Measurements from ENCODE around the gene LAT. TPM values are rescaled to one million over a fixed set of nuclear protein-coding genes. Genes with fewer than 3 reads are reported as not detected.

Gene LAT
- total RNA-seq, 1 experiment from 2014 or later: 4.3 TPM

- no peaks in the 10 kb centered on the region for H3K27me3 ChIP-seq (ENCODE audit: insufficient read depth, low read length)
- H2BK120ac ChIP-seq (ENCODE audit: low read depth, low read length, poor library complexity, severe bottlenecking): no peak overlapping the region
- DNase-seq: no peak
- no peaks in the 10 kb centered on the region for H4K20me1 ChIP-seq (ENCODE audit: control insufficient read depth, insufficient read depth, insufficient read length)
- no peak for TF ChIP-seq CTCF (conservative IDR thresholded peaks at IDR 0.05)
- no peaks in the 10 kb centered on the region for H3K23me2 ChIP-seq (ENCODE audit: insufficient read length, low read depth, low read length, poor library complexity, severe bottlenecking)
- H3K9me3 ChIP-seq (ENCODE audit: control insufficient read depth, low read depth, low read length): no peaks in the 10 kb centered on the region
- Mint-ChIP-seq H3K27me3 (ENCODE audit: low read depth) (peaks cover 3% of the 10 kb centered on the region), H3K4me3 (no peak overlapping the region), H3K36me3 (ENCODE audit: insufficient read depth in 1 of 3, low read depth in 3 of 3) (peaks cover 0 to 2% (median 0%) of the 10 kb centered on the region in 3 experiments; a peak in 3 of 7 replicates), H3K4me1 (no peaks in the 10 kb centered on the region), H3K9me3 (no peaks in the 10 kb centered on the region), H3K27ac (peak overlapping the region in 1 of 3 experiments; percentile 25; a peak in 1 of 7 replicates)
- H2BK15ac ChIP-seq (ENCODE audit: low read depth, low read length): no peak overlapping the region
- no peak overlapping the region for H3K9ac ChIP-seq (ENCODE audit: extremely low read depth, insufficient read length, low read length)
- H3K4ac ChIP-seq (ENCODE audit: low read depth, low read length): no peak overlapping the region
- H2AFZ ChIP-seq (ENCODE audit: low read length): no peak overlapping the region
- no peak overlapping the region for H2BK20ac ChIP-seq (ENCODE audit: low read depth, low read length, poor library complexity, severe bottlenecking)
- no peak overlapping the region for H2AK5ac ChIP-seq (ENCODE audit: insufficient read length, low read length)
- no peak overlapping the region for H3K18ac ChIP-seq (ENCODE audit: insufficient read length, low read depth, low read length)
- H3K4me2 ChIP-seq (ENCODE audit: insufficient read depth, insufficient read length, low read length): no peak overlapping the region
- H3K27ac ChIP-seq (ENCODE audit: insufficient read length, low read depth, low read length): no peak overlapping the region
- no peaks in the 10 kb centered on the region for H3K79me1 ChIP-seq (ENCODE audit: insufficient read depth, low read depth, low read length, poor library complexity, severe bottlenecking)
- no peak overlapping the region for H4K5ac ChIP-seq (ENCODE audit: insufficient read length, low read depth, low read length)
- H3K4me1 ChIP-seq (ENCODE audit: insufficient read depth, low read length): no peaks in the 10 kb centered on the region
- H3K56ac ChIP-seq (ENCODE audit: insufficient read length, low read depth, low read length): no peak overlapping the region
- H3K14ac ChIP-seq (ENCODE audit: insufficient read depth, low read length): no peak overlapping the region
- no peak overlapping the region for H3K23ac ChIP-seq (ENCODE audit: insufficient read length, low read depth, low read length)
- WGBS (ENCODE audit: extremely low coverage, insufficient read length, low lambda C conversion rate): no CpG with 5 or more reads among the region's 11 CpGs
- H3K79me2 ChIP-seq (ENCODE audit: insufficient read depth, low read length): no peaks in the 10 kb centered on the region
- H4K91ac ChIP-seq (ENCODE audit: insufficient read length, low read depth, low read length): no peak overlapping the region
- H3T11ph ChIP-seq (ENCODE audit: low read length): no peak overlapping the region
- no peak overlapping the region for H2BK5ac ChIP-seq (ENCODE audit: insufficient read length, low read length)
- no peak overlapping the region for H4K8ac ChIP-seq (replicated peaks; ENCODE audit: insufficient read length, low read depth, low read length)
- H2BK12ac ChIP-seq (ENCODE audit: insufficient read length, low read depth, low read length): no peak overlapping the region
These were observed 5.7 kb downstream of the LAT start for GRCh38 chr16:28990375-28991040.
